Body of pancreas (tissue), 4 donors: ENCODE results near the gene NUF2. TPM values are rescaled to one million over a fixed set of nuclear protein-coding genes. Genes with fewer than 3 reads are reported as not detected.

Source experiments
- ATAC-seq: fragments of 150-250 bp; one replicate; pipeline ENCODE4 v1.9.1; 2016
- DNase-seq, 4 donors: peaks; one replicate each; pipeline ENCODE4 v3.0.0-alpha.2; 2019
- H3K27ac ChIP-seq, 4 donors: fragments of 200-600 bp; sonication (generic); 1 replicate in 3 of 4; 2 replicates in 1 of 4; pipeline versions ENCODE4 v1.5.1 to v1.6.1; 2016 to 2019; ENCODE audit warnings: mild to moderate bottlenecking in 1 of 4, mixed read lengths in 1 of 4, moderate library complexity in 1 of 4
- H3K27me3 ChIP-seq, 2 donors: fragments of 200-600 bp; sonication (generic); one replicate each; pipeline ENCODE4 v1.6.0; 2016; ENCODE audit warnings: mild to moderate bottlenecking in 1 of 2
- H3K36me3 ChIP-seq, 2 donors: fragments of 200-600 bp; sonication (generic); replicated peaks in 1 of 2; 2 replicates each; pipeline ENCODE4 v1.5.1; 2016; ENCODE audit warnings: low read depth in 2 of 2; ENCODE audit not compliant: insufficient read depth in 1 of 2
- H3K4me1 ChIP-seq: fragments of 200-600 bp; sonication (generic); one replicate; pipeline ENCODE4 v1.6.0; 2016
- H3K4me3 ChIP-seq, 2 donors: fragments of 200-600 bp; sonication (generic); 1 replicate in 1 of 2; 2 replicates in 1 of 2; pipeline ENCODE4 v1.5.1; 2016 to 2019
- H3K9me3 ChIP-seq, 3 donors: fragments of 200-600 bp; sonication (generic); 1 replicate in 2 of 3; 2 replicates in 1 of 3; pipeline ENCODE4 v1.5.1; 2016
- POLR2A ChIP-seq, 3 donors: fragments of 450-650 bp; IDR thresholded peaks; one replicate each; pipeline ENCODE4 v1.6.1; 2016; ENCODE audit warnings: antibody characterized with exemption in 3 of 3, mild to moderate bottlenecking in 2 of 3
- WGBS, 2 donors: methylation state at CpG; one replicate each; pipeline ENCODE4 v1.1.5; 2017; 5-methylcytosine and 5-hydroxymethylcytosine counted together
- intact Hi-C: fragments of 100-400 bp; cut with DNase I; formaldehyde crosslinking; loops from one replicate; pipeline ENCODE4 v1.15.1; 2023
- total RNA-seq, 2 donors: library from RNA; depleted of rRNA; stranded (reverse); fragments of >200 nt; gene quantifications; one replicate each; pipeline ENCODE4 v1.1.0, GENCODE V29; 2016
- TF ChIP-seq, protein P1 (sequence below), 7 experiments: fragments of 450-650 bp in 4 of 7; fragments of 200-600 bp in 3 of 7; sonication (generic) in 3 of 7; IDR thresholded peaks; one replicate each; pipeline ENCODE4 v1.5.1; 2016 to 2019; ENCODE audit warnings: antibody characterized with exemption in 7 of 7

Gene NUF2
- total RNA-seq, 2 donors from 2014 or later, result 0.66 TPM; not detected in 1

GRCh38 chr1:163331116-163331515 lies 9.4 kb downstream of the NUF2 start:
- no peak for DNase-seq
- H3K36me3 ChIP-seq, result no peaks in the 10 kb centered on the region
- H3K4me1 ChIP-seq, result no peaks in the 10 kb centered on the region
- 93 to 97% methylated on average over 2 of the region's 2 CpGs for whole genome bisulfite sequencing, 2 donors
- TF ChIP-seq, protein P1, sequence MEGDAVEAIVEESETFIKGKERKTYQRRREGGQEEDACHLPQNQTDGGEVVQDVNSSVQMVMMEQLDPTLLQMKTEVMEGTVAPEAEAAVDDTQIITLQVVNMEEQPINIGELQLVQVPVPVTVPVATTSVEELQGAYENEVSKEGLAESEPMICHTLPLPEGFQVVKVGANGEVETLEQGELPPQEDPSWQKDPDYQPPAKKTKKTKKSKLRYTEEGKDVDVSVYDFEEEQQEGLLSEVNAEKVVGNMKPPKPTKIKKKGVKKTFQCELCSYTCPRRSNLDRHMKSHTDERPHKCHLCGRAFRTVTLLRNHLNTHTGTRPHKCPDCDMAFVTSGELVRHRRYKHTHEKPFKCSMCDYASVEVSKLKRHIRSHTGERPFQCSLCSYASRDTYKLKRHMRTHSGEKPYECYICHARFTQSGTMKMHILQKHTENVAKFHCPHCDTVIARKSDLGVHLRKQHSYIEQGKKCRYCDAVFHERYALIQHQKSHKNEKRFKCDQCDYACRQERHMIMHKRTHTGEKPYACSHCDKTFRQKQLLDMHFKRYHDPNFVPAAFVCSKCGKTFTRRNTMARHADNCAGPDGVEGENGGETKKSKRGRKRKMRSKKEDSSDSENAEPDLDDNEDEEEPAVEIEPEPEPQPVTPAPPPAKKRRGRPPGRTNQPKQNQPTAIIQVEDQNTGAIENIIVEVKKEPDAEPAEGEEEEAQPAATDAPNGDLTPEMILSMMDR (IDR thresholded peaks at IDR 0.05), result no peak
- TF ChIP-seq POLR2A (IDR thresholded peaks at IDR 0.05), result no peak
- ATAC-seq, result no peak
- intact Hi-C loops, result no loop called here
- no peaks in the 10 kb centered on the region for H3K9me3 ChIP-seq
- no peak overlapping the region for H3K4me3 ChIP-seq
- H3K27ac ChIP-seq, result no peak overlapping the region
- H3K27me3 ChIP-seq, result no peaks in the 10 kb centered on the region

- no peak for ATAC-seq
- intact Hi-C loops, result no loop called here
- TF ChIP-seq POLR2A (IDR thresholded peaks at IDR 0.05), result no peak
- TF ChIP-seq, protein P1 (IDR thresholded peaks at IDR 0.05), result no peak
- no peak overlapping the region for H3K27ac ChIP-seq
- no peaks in the 10 kb centered on the region for H3K4me1 ChIP-seq
- H3K9me3 ChIP-seq, result no peaks in the 10 kb centered on the region
- 84 to 86% methylated on average over 1 of the region's 1 CpG for WGBS, 2 donors
- no peaks in the 10 kb centered on the region for H3K36me3 ChIP-seq
- H3K27me3 ChIP-seq, result no peaks in the 10 kb centered on the region
- no peak for DNase-seq
- H3K4me3 ChIP-seq, result no peak overlapping the region
Observed at GRCh38 chr1:163335216-163335615, 13.5 kb downstream of the NUF2 start.

- H3K4me3 ChIP-seq, result no peak overlapping the region
- 97 to 100% methylated on average over 1 of the region's 1 CpG for WGBS, 2 donors
- no peaks in the 10 kb centered on the region for H3K36me3 ChIP-seq
- DNase-seq (no peak), ATAC-seq (no peak)
- no peak overlapping the region for H3K27ac ChIP-seq
- no peaks in the 10 kb centered on the region for H3K27me3 ChIP-seq
- H3K9me3 ChIP-seq, result no peaks in the 10 kb centered on the region
- TF ChIP-seq, protein P1 (IDR thresholded peaks at IDR 0.05), result no peak
- no peak for TF ChIP-seq POLR2A (IDR thresholded peaks at IDR 0.05)
- intact Hi-C loops, result no loop called here
- H3K4me1 ChIP-seq, result no peaks in the 10 kb centered on the region
Observed at GRCh38 chr1:163337631-163338030, 15.9 kb downstream of the NUF2 start.

DNA sequence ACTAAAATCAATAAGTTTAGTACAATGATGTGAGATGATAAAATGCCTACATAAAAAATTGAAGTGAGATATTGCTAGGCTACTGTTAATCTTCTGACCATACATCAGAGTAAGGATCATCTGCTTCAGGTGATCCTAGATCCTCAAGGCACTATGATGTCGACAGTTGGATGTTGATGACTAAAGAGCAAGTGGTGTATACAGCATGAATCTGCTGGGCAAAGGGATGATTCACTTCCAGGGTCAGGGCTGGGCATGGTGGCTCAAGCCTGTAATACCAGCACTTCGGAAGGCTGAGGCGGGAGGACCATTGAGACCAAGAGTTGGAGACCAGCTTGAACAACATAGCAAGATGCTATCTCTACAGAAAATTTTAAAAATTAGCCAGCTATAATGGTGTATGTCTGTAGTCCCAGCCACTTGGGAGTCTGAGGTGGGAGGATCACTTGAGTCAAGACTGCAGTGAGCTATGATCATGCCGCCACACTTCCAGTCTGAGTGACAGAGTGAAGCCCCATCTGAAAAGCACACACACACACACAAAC lies 24.6 kb downstream of the NUF2 start:
- intact Hi-C loops, result no loop called here
- H3K4me1 ChIP-seq, result no peaks in the 10 kb centered on the region
- H3K4me3 ChIP-seq, result no peak overlapping the region
- DNase-seq (no peak), ATAC-seq (no peak)
- no peaks in the 10 kb centered on the region for H3K36me3 ChIP-seq
- 80 to 96% methylated on average over 4 of the region's 4 CpGs for WGBS, 2 donors
- no peaks in the 10 kb centered on the region for H3K9me3 ChIP-seq
- no peak overlapping the region for H3K27ac ChIP-seq
- no peaks in the 10 kb centered on the region for H3K27me3 ChIP-seq
- TF ChIP-seq POLR2A (IDR thresholded peaks at IDR 0.05), result no peak
- TF ChIP-seq, protein P1 (IDR thresholded peaks at IDR 0.05), result no peak

DNA sequence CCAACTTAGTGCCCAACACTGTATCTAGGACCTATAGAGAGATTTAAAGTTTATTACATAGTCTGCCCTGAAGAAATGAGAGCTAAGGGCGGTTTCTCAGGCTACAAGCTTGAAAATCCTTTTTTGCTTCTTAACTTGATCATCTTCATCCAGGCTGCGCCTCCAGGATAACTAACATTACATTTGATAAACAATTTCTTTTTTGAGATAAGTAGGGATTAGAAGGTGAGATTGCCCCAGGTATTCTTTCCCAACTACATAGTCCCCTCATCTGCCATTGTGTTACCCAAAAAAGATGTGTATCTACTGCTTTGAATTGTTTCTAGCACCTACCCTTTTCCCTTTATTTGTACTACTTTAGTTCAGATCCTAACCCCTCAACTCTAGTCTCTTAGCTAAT lies 25.4 kb downstream of the NUF2 start:
- H3K4me3 ChIP-seq, result no peak overlapping the region
- no peaks in the 10 kb centered on the region for H3K27me3 ChIP-seq
- no peak overlapping the region for H3K27ac ChIP-seq
- no peaks in the 10 kb centered on the region for H3K36me3 ChIP-seq
- TF ChIP-seq, protein P1 (IDR thresholded peaks at IDR 0.05), result no peak
- TF ChIP-seq POLR2A (IDR thresholded peaks at IDR 0.05), result no peak
- H3K9me3 ChIP-seq, result no peaks in the 10 kb centered on the region
- DNase-seq (no peak), ATAC-seq (no peak)
- H3K4me1 ChIP-seq, result no peaks in the 10 kb centered on the region
- intact Hi-C loops, result no loop called here
- 96 to 98% methylated on average over 2 of the region's 2 CpGs for WGBS, 2 donors
